ENCODE data around the gene PDPN. TPM values are rescaled to one million over a fixed set of nuclear protein-coding genes. Genes with fewer than 3 reads are reported as not detected.

Gene PDPN
- total and polyA plus RNA-seq, 9 of the 15 experiments (the other 6 are each of a cell fraction or from before 2014, with no cell fraction given) = 0.11 TPM; not detected in 8

GRCh38 chr1:13593511-13594131, 10.0 kb downstream of the PDPN start:
- no peak overlapping the region for H3K4me2 ChIP-seq (ENCODE audit: insufficient read depth, low read length)
- no peak overlapping the region for H3K27ac ChIP-seq (ENCODE audit: extremely low read depth, low read depth, low read length)
- 0% methylated on average over 10 of the region's 10 CpGs for WGBS (ENCODE audit: insufficient coverage, low coverage, missing lambda C conversion rate)
- H3K9me3 ChIP-seq (replicated peaks; ENCODE audit: control insufficient read depth, insufficient read depth, low read depth, low read length) = no peaks in the 10 kb centered on the region
- H3K4me3 ChIP-seq = no peak overlapping the region
- H3K79me2 ChIP-seq (ENCODE audit: control insufficient read depth, insufficient read depth, low read length) = no peaks in the 10 kb centered on the region
- H2AFZ ChIP-seq (ENCODE audit: low read depth, low read length) = no peak overlapping the region
- H3K9me1 ChIP-seq (ENCODE audit: control insufficient read depth, insufficient read depth, low read length) = no peaks in the 10 kb centered on the region
- H3K9ac ChIP-seq (ENCODE audit: insufficient read depth in 1 of 2, low read depth in 2 of 2, low read length in 2 of 2) = no peak overlapping the region
- intact Hi-C loops (cut with micrococcal nuclease) = no loop called here
- FAIRE-seq (no peak), DNase-seq (ENCODE audit: extremely low read depth in 1 of 4, low spot score in 3 of 4) (no peak), ATAC-seq (no peak)
- ChIA-PET CTCF (ENCODE audit: low intra/inter-chr PET ratio) (no interaction called here), POLR2A (interaction anchor here (0.8 kb wide), 1 partner anchor 10 kb away, joined by 3 read pairs; the partner anchor contains the start of gene PDPN)
- H3K36me3 ChIP-seq (ENCODE audit: control insufficient read depth, insufficient read depth, low read length) = no peaks in the 10 kb centered on the region
- H3K4me1 ChIP-seq (replicated peaks in 1 of 2; ENCODE audit: control insufficient read depth in 2 of 2, insufficient read depth in 2 of 2, low read length in 2 of 2) = no peaks in the 10 kb centered on the region
- H4K20me1 ChIP-seq (replicated peaks; ENCODE audit: control insufficient read depth, insufficient read depth, low read length) = 0 out of 2 replicates have a peak, but pooled peaks cover 3% of the 10 kb centered on the region
- in situ Hi-C loops (cut with MboI) = no loop called here
- BruUV-seq (replicated peaks) = no TSS peak
- peaks cover 30 to 64% of the 10 kb centered on the region in 2 experiments for H3K27me3 ChIP-seq (ENCODE audit: control insufficient read depth in 2 of 2, insufficient read depth in 2 of 2, low read length in 2 of 2)
- no peak for TF ChIP-seq OTX1 (CRISPR knock-in tag; IDR thresholded peaks at IDR 0.05)
- no peak for TF ChIP-seq SAP30 (IDR thresholded peaks at IDR 0.05; ENCODE audit: borderline replicate concordance, insufficient read depth, low read depth, low read length, poor library complexity, severe bottlenecking)
- no peak for TF ChIP-seq NCOA4 (IDR thresholded peaks at IDR 0.05; ENCODE audit: partially characterized antibody)
- no peak for TF ChIP-seq PCBP1 (IDR thresholded peaks at IDR 0.05; ENCODE audit: low read depth, low read length, poor library complexity, severe bottlenecking)
- TF ChIP-seq SMAD2 (IDR thresholded peaks at IDR 0.05; ENCODE audit: low read depth, low read length) = no peak
- no peak for TF ChIP-seq ARID3A (IDR thresholded peaks at IDR 0.05; ENCODE audit: borderline replicate concordance, low read depth, low read length)
- no peak for TF ChIP-seq FIP1L1 (IDR thresholded peaks at IDR 0.05; ENCODE audit: low read depth, low read length, poor library complexity, severe bottlenecking)
- TF ChIP-seq MEF2D (tag; conservative IDR thresholded peaks at IDR 0.05; ENCODE audit: low read depth) = no peak
- no peak for TF ChIP-seq BRF2 (IDR thresholded peaks at IDR 0.05; ENCODE audit: borderline replicate concordance, insufficient read depth, insufficient read length)
- no peak for TF ChIP-seq SIN3A (IDR thresholded peaks at IDR 0.05; ENCODE audit: borderline replicate concordance in 2 of 2, control insufficient read depth in 1 of 2, low read depth in 2 of 2, low read length in 2 of 2)
- no peak for TF ChIP-seq ZFP91 (CRISPR knock-in tag; IDR thresholded peaks at IDR 0.05)
- no peak for TF ChIP-seq NONO (IDR thresholded peaks at IDR 0.05; ENCODE audit: low read depth in 2 of 2, low read length in 1 of 2)
- no peak for TF ChIP-seq FOXA1 (IDR thresholded peaks at IDR 0.05; ENCODE audit: borderline replicate concordance)
- TF ChIP-seq STAT5B (CRISPR knock-in tag; IDR thresholded peaks at IDR 0.05) = no peak
- TF ChIP-seq XRCC5 (IDR thresholded peaks at IDR 0.05; ENCODE audit: low read depth, low read length) = no peak
- TF ChIP-seq TOE1 (IDR thresholded peaks at IDR 0.05; ENCODE audit: borderline replicate concordance) = no peak
- no peak for TF ChIP-seq TOE1 (CRISPR knock-in tag; IDR thresholded peaks at IDR 0.05; ENCODE audit: borderline replicate concordance, low read depth)

Data from K562 (cell line).